Keratinocyte (primary cell): Measurements from ENCODE around the gene GPATCH1. TPM values are rescaled to one million over a fixed set of nuclear protein-coding genes. Genes with fewer than 3 reads are reported as not detected.

Experiments
- DNase-seq: peaks from one replicate; pipeline ENCODE4 v3.0.0-alpha.2; 2011; ENCODE audit warnings: low read depth, missing footprints, low spot score
- FAIRE-seq: peaks from 2 replicates; lab custom pipeline; 2011; peaks lifted over from hg19 to GRCh38; lab: Jason Lieb, UNC
- H2AFZ ChIP-seq: 2 replicates; pipeline ENCODE4 v1.6.0; 2012; ENCODE audit warnings: low read length, control low read depth, inconsistent platforms; ENCODE audit not compliant: control insufficient read depth
- H3K27ac ChIP-seq: 2 replicates; pipeline ENCODE4 v1.5.1; 2011; ENCODE audit warnings: low read length; ENCODE audit not compliant: control insufficient read depth, insufficient read depth
- H3K27me3 ChIP-seq: 3 replicates; pipeline ENCODE4 v1.6.0; 2011; ENCODE audit warnings: low read length; ENCODE audit not compliant: control insufficient read depth, insufficient read depth; ENCODE audit errors: extremely low read depth
- H3K36me3 ChIP-seq, 2 experiments: 2 replicates in 1 of 2; 3 replicates in 1 of 2; pipeline ENCODE4 v1.5.1; 2011; ENCODE audit warnings: low read length in 2 of 2, mild to moderate bottlenecking in 1 of 2; ENCODE audit not compliant: control insufficient read depth in 2 of 2, insufficient read depth in 2 of 2; ENCODE audit errors: extremely low read depth in 1 of 2
- H3K4me1 ChIP-seq: 3 replicates; pipeline ENCODE4 v1.5.1; 2011; ENCODE audit warnings: low read length; ENCODE audit not compliant: control insufficient read depth, insufficient read depth; ENCODE audit errors: extremely low read depth
- H3K4me2 ChIP-seq: 3 replicates; pipeline ENCODE4 v1.6.0; 2011; ENCODE audit warnings: low read depth, low read length; ENCODE audit not compliant: control insufficient read depth, insufficient read depth; ENCODE audit errors: extremely low read depth
- H3K4me3 ChIP-seq, 3 experiments: fragments of 200-600 bp in 1 of 3; sonication (generic) in 1 of 3; 2 replicates in 2 of 3; 3 replicates in 1 of 3; pipeline ENCODE4 v1.5.1; 2011 to 2016; ENCODE audit warnings: low read length in 3 of 3, mild to moderate bottlenecking in 3 of 3, control low read depth in 2 of 3, inconsistent platforms in 1 of 3, low read depth in 1 of 3, mixed read lengths in 1 of 3, mixed run types in 1 of 3, moderate library complexity in 1 of 3; ENCODE audit not compliant: control insufficient read depth in 2 of 3, insufficient read depth in 2 of 3; ENCODE audit errors: extremely low read depth in 1 of 3
- H3K79me2 ChIP-seq: 2 replicates; pipeline ENCODE4 v1.6.0; 2012; ENCODE audit warnings: low read length; ENCODE audit not compliant: control insufficient read depth, insufficient read depth
- H3K9ac ChIP-seq: 3 replicates; pipeline ENCODE4 v1.6.0; 2011; ENCODE audit warnings: low read length; ENCODE audit not compliant: control insufficient read depth, insufficient read depth; ENCODE audit errors: extremely low read depth
- H3K9me1 ChIP-seq: 3 replicates; pipeline ENCODE4 v1.6.0; 2011; ENCODE audit warnings: low read length; ENCODE audit not compliant: control insufficient read depth, insufficient read depth; ENCODE audit errors: extremely low read depth
- H3K9me3 ChIP-seq: 2 replicates; pipeline ENCODE4 v1.5.1; 2012; ENCODE audit warnings: low read depth, low read length; ENCODE audit not compliant: control insufficient read depth
- H4K20me1 ChIP-seq: 3 replicates; pipeline ENCODE4 v1.6.0; 2011; ENCODE audit warnings: low read length; ENCODE audit not compliant: control insufficient read depth, insufficient read depth; ENCODE audit errors: extremely low read depth
- EZH2 ChIP-seq: IDR thresholded peaks from one replicate; pipeline ENCODE4 v1.6.1; 2012; ENCODE audit warnings: inconsistent platforms, mild to moderate bottlenecking, low read length, moderate library complexity
- dilution Hi-C: fragments of 300-500 bp; cut with MboI; formaldehyde crosslinking; loops from one replicate; pipeline ENCODE4 v1.7.0; 2020; ENCODE audit warnings: low sequenced_read_pairs; ENCODE audit not compliant: extremely low pct_ligation_motif_present
- polyA plus RNA-seq, 5 experiments: library from polyadenylated mRNA; depleted of rRNA in 3 of 5; stranded (reverse) in 3 of 5; stranded (forward) in 1 of 5; unstranded in 1 of 5; fragments of >200 nt; gene quantifications; 1 replicate in 1 of 5; 2 replicates in 3 of 5; 3 replicates in 1 of 5; pipeline versions ENCODE4 v1.2.1 to v1.2.3, GENCODE V29; 2011 to 2012; ENCODE audit warnings: missing spikeins in 2 of 5, low read depth in 1 of 5, low replicate concordance in 1 of 5
- TF ChIP-seq, protein P1 (sequence below), 3 experiments: IDR thresholded peaks in 1 of 3; conservative IDR thresholded peaks in 1 of 3; optimal IDR thresholded peaks in 1 of 3; 2 replicates in 2 of 3; 3 replicates in 1 of 3; pipeline versions ENCODE3 to v1.5.1; 2011; ENCODE audit warnings: low read length in 3 of 3, mild to moderate bottlenecking in 3 of 3, moderate library complexity in 2 of 3, control low read depth in 1 of 3, inconsistent platforms in 1 of 3; ENCODE audit not compliant: insufficient read depth in 2 of 3; ENCODE audit errors: extremely low read depth in 1 of 3

The GPATCH1 gene
- polyA plus RNA-seq, 1 donor (not counting 4 experiments of a cell fraction or from before 2014, with no cell fraction given) = 5.8 TPM

DNA sequence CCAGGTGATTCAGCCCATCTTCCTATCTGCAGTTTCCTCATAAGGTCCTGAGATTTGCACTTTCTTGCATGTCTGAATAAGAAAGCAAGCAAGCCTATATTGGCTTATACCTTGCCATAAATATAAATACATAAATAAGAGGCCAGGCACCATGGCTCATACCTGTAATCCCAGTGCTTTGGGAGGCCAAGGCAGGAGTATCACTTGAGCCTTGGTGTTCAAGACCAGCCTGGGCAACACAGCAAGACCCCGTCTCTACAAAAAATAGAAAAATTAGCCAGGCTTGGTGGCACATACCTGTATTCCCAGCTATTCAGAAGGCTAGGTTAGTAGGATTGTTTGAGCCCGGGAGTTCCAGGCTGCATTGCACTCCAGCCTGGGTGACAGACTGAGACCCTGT, 5.5 kb upstream of the GPATCH1 start:
- FAIRE-seq (no peak), DNase-seq (no peak)
- H3K4me3 ChIP-seq = no peak overlapping the region
- peaks cover 15% of the 10 kb centered on the region for H3K4me1 ChIP-seq
- H4K20me1 ChIP-seq = no peaks in the 10 kb centered on the region
- H3K79me2 ChIP-seq = no peaks in the 10 kb centered on the region
- no peak overlapping the region for H3K4me2 ChIP-seq
- no peaks in the 10 kb centered on the region for H3K27me3 ChIP-seq
- H3K9me1 ChIP-seq = no peaks in the 10 kb centered on the region
- dilution Hi-C loops = no loop called here
- H3K9me3 ChIP-seq = no peaks in the 10 kb centered on the region
- no peak for TF ChIP-seq EZH2
- TF ChIP-seq, protein P1, sequence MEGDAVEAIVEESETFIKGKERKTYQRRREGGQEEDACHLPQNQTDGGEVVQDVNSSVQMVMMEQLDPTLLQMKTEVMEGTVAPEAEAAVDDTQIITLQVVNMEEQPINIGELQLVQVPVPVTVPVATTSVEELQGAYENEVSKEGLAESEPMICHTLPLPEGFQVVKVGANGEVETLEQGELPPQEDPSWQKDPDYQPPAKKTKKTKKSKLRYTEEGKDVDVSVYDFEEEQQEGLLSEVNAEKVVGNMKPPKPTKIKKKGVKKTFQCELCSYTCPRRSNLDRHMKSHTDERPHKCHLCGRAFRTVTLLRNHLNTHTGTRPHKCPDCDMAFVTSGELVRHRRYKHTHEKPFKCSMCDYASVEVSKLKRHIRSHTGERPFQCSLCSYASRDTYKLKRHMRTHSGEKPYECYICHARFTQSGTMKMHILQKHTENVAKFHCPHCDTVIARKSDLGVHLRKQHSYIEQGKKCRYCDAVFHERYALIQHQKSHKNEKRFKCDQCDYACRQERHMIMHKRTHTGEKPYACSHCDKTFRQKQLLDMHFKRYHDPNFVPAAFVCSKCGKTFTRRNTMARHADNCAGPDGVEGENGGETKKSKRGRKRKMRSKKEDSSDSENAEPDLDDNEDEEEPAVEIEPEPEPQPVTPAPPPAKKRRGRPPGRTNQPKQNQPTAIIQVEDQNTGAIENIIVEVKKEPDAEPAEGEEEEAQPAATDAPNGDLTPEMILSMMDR (optimal IDR thresholded peaks at IDR 0.05 in 1 of 3, IDR thresholded peaks at IDR 0.05 in 1 of 3, conservative IDR thresholded peaks at IDR 0.05 in 1 of 3; ENCODE audit: extremely low read depth in 1 of 3, insufficient read depth in 2 of 3, low read length in 3 of 3) = no peak
- H3K9ac ChIP-seq = no peak overlapping the region
- H3K36me3 ChIP-seq = no peaks in the 10 kb centered on the region
- no peak overlapping the region for H3K27ac ChIP-seq
- H2AFZ ChIP-seq = no peak overlapping the region

GRCh38 chr19:33085570-33086128, 4.7 kb downstream of the GPATCH1 start:
- peaks cover 13% of the 10 kb centered on the region for H3K79me2 ChIP-seq
- H3K9ac ChIP-seq = no peak overlapping the region
- H3K4me2 ChIP-seq = no peak overlapping the region
- no peak overlapping the region for H2AFZ ChIP-seq
- dilution Hi-C loops = no loop called here
- no peak for TF ChIP-seq EZH2
- H3K36me3 ChIP-seq = peaks cover 5% of the 10 kb centered on the region in 2 experiments
- no peak overlapping the region for H3K4me3 ChIP-seq
- no peaks in the 10 kb centered on the region for H4K20me1 ChIP-seq
- no peaks in the 10 kb centered on the region for H3K9me3 ChIP-seq
- FAIRE-seq = no peak
- peaks cover 9% of the 10 kb centered on the region for H3K4me1 ChIP-seq
- DNase-seq = no peak
- H3K9me1 ChIP-seq = no peaks in the 10 kb centered on the region
- no peaks in the 10 kb centered on the region for H3K27me3 ChIP-seq
- no peak overlapping the region for H3K27ac ChIP-seq

DNA sequence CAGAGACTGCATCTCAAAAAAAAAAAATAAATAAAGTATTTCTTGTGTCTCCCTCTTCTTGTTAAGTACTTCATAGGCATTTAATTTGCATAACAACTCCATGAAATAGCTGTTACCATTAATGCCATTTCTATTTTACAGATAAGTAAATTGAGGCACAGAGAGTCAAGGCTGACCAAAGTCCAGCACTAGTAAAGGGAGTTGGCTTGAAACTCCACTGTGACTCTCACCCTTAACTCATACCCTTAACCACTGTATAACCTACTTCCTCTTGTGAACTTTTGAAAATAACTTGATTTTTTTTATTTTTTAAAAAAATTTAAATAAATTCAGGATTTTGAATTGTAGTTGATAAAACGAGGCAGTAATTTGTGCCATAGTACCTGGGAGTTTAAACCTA, 6.0 kb downstream of the GPATCH1 start:
- Histone ChIP-seq H3K9ac (no peak overlapping the region), H3K27me3 (no peaks in the 10 kb centered on the region), H3K4me1 (peaks cover 3% of the 10 kb centered on the region), H3K79me2 (peaks cover 4% of the 10 kb centered on the region), H3K4me2 (no peak overlapping the region), H3K4me3 (no peak overlapping the region), H2AFZ (no peak overlapping the region), H3K9me1 (no peaks in the 10 kb centered on the region), H3K27ac (no peak overlapping the region), H3K36me3 (peaks cover 7 to 9% of the 10 kb centered on the region in 2 experiments), H4K20me1 (no peaks in the 10 kb centered on the region), H3K9me3 (no peaks in the 10 kb centered on the region)
- dilution Hi-C loops = no loop called here
- no peak for FAIRE-seq
- TF ChIP-seq, protein P1 (optimal IDR thresholded peaks at IDR 0.05 in 1 of 3, IDR thresholded peaks at IDR 0.05 in 1 of 3, conservative IDR thresholded peaks at IDR 0.05 in 1 of 3; ENCODE audit: extremely low read depth in 1 of 3, insufficient read depth in 2 of 3, low read length in 3 of 3) = no peak
- TF ChIP-seq EZH2 = no peak
- DNase-seq = no peak
